Ovary (tissue), 1 donor: ENCODE results near the gene KDELR1.

ENCODE experiments used
- EP300 ChIP-seq: sonication (generic); formaldehyde crosslinking; IDR thresholded peaks from one replicate; pipeline ENCODE4 v1.6.1; 2017; ENCODE audit warnings: antibody characterized with exemption
- POLR2A ChIP-seq: fragments of 450-650 bp; IDR thresholded peaks from one replicate; pipeline ENCODE4 v1.6.1; 2017; ENCODE audit warnings: antibody characterized with exemption, mild to moderate bottlenecking, moderate library complexity

- TF ChIP-seq POLR2A (no peak), EP300 (no peak)
These were observed 30.2 kb upstream of the KDELR1 start for GRCh38 chr19:48421548-48421947.
